HG02798 (cell line): ENCODE data around the gene C2CD4C.
"Not testable (repeated sequence)": the region's sequence is repeated elsewhere in the genome, so short reads cannot be mapped to it uniquely, and the experiment has no call there.

Source experiments
- ATAC-seq: cut with Tn5 transposase; IDR thresholded peaks from one replicate; pipeline ENCODE4 v1.9.1; 2021; ENCODE audit warnings: mild to moderate bottlenecking; ENCODE audit not compliant: unreplicated experiment, poor library complexity

The C2CD4C gene

DNA sequence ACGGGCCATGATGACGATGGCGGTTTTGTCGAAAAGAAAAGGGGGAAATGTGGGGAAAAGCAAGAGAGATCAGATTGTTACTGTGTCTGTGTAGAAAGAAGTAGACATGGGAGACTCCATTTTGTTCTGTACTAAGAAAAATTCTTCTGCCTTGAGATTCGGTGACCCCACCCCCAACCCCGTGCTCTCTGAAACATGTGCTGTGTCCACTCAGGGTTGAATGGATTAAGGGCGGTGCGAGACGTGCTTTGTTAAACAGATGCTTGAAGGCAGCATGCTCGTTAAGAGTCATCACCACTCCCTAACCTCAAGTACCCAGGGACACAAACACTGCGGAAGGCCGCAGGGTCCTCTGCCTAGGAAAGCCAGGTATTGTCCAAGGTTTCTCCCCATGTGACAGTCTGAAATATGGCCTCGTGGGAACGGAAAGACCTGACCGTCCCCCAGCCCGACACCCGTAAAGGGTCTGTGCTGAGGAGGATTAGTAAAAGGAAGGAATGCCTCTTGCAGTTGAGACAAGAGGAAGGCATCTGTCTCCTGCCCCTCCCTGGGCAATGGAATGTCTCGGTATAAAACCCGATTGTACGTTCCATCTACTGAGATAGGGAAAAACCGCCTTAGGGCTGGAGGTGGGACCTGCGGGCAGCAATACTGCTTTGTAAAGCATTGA is 22.2 kb downstream of the C2CD4C start:
- ATAC-seq, result not testable (repeated sequence)

DNA sequence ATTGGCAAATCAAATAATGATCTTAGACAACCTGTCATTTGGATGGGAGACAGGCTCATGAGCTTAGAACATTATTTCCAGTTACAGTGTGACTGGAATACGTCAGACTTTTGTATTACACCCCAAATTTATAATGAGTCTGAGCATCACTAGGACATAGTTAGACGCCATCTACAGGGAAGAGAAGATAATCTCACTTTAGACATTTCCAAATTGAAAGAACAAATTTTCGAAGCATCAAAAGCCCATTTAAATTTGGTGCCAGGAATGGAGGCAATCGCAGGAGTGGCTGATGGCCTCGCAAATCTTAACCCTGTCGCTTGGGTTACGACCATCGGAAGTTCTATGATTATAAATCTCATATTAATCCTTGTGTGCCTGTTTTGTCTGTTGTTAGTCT is 22.8 kb downstream of the C2CD4C start:
- not testable (repeated sequence) for ATAC-seq

DNA sequence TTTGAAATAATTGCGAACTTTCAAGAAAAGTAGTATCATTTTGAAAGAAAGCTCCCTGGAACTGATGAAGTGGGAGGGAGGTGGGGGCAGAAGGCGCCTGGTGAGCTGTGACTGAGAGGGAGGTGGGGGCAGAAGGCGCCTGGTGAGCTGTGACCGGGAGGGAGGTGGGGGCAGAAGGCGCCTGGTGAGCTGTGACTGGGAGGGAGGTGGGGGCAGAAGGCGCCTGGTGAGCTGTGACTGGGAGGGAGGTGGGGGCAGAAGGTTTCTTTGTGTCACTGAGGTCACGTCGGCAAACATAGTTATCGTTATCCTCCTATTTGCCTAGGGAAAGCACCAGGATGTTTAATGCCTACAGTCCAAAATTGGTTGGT is 24.2 kb downstream of the C2CD4C start:
- no peak for ATAC-seq

DNA sequence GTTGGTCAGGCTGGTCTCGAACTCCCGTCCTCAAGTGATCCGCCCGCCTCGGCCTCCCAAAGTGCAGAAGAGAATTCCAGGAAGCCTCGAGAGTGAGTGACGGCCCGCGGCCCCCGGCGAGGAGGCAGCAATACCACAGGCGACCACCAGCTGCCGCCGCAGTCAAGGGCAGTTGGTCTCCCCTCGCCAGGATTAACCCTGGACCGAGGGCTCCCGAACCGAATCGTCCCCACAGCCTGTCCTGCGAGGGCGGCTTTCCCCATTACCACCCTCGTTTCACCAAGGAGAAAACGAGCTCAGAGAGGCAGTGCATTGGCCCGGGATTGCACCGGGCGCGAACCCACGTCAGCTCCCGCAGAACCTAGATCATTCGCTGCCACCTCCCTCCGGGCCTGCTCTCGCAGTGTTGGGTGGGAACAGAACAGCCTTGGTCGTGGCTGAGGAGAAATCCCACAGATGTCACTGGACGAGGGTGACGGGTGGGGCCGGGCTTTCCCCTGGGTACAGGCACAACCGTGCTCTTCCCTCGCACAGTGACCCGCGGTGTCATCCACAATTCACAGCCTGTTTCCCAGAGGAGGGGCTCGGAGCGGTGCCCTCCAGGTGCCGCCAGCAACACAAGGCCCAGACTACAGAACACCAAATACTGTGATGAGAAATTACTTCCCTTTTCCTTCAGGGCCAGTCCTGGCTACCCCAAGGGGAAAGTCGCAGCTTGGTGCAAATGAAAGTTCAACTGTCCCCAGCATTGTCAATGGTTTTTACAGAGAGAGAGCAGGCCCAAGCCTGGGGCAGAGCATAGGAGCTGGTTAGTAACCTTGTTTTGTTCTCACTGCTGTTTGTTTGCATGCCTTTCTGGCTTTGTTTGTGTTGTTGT is 24.8 kb downstream of the C2CD4C start:
- ATAC-seq, result no peak

DNA sequence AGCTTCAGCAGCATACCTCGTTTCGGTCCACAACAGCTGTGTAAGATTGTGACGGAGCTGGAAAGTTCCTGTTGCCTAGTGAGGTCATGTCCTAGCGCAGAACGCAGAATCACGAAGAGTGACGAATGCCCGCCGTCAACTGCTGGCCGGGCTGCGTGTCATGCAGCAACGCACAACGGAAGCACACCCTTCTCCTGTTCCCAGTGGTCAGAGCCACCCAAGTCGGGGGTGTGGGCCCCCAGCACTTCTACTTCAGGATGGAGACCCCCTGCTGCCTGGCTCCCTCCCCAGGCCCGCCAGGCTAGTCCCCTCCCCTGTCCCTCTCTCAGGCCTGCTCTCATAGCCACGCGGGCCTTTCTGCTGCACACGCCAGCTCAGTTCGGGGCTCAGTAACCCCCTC is 25.9 kb downstream of the C2CD4C start:
- ATAC-seq, result no peak

DNA sequence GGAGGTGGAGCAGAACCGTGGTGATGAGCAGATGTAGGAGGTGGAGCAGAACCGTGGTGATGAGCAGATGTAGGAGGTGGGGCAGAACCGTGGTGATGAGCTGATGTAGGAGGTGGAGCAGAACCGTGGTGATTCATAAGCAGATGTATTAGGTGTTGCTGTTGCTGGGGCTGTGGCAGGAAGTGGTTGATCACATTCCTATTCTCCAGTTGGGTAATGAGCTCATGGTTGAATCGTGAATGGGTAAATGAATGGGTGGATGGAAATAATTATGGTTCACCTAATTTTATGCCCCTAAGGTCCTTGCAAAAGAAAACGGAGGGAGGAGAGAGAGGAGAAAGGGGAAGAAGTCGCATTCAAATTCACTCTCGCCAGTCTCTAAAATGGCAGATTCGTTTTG is 26.4 kb downstream of the C2CD4C start:
- not testable (repeated sequence) for ATAC-seq

DNA sequence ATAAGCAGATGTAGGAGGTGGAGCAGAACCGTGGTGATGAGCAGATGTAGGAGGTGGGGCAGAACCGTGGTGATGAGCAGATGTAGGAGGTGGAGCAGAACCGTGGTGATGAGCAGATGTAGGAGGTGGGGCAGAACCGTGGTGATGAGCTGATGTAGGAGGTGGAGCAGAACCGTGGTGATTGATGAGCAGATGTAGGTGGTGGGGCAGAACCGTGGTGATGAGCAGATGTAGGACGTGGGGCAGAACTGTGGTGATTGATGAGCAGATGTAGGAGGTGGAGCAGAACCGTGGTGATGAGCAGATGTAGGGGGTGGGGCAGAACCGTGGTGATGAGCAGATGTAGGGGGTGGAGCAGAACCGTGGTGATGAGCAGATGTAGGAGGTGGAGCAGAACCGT is 27.0 kb downstream of the C2CD4C start:
- not testable (repeated sequence) for ATAC-seq

DNA sequence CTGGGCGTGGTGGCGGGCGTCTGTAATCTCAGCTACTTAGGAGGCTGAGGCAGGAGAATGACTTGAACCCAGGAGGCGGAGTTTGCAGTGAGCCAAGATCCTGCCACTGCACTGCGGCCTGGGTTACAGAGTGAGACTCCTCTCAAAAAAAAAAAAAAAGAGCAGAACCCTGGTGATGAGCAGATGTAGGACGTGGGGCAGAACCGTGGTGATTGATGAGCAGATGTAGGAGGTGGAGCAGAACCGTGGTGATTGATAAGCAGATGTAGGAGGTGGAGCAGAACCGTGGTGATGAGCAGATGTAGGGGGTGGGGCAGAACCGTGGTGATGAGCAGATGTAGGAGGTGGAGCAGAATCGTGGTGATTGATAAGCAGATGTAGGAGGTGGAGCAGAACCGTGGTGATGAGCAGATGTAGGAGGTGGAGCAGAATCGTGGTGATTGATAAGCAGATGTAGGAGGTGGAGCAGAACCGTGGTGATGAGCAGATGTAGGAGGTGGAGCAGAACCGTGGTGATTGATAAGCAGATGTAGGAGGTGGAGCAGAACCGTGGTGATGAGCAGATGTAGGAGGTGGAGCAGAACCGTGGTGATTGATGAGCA is 28.2 kb downstream of the C2CD4C start:
- ATAC-seq, result not testable (repeated sequence)

DNA sequence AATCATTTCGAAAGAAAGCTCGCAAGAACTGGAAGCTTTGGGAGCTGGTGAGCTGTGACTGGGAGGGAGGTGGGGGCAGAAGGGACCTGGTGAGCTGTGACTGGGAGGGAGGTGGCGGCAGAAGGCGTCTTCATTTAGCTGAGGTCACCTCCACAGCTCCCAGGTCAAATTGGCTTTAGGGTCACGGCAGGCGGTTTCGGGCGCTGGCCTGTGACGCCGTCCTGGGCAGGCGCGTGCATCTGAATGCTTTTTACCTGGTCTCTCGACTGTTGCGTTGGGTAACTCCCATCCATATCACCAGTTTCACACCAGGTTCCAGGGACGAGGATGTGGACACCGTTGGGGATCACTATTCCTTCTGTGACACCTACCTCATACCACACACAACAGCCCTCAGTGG is 29.2 kb downstream of the C2CD4C start:
- no peak for ATAC-seq

DNA sequence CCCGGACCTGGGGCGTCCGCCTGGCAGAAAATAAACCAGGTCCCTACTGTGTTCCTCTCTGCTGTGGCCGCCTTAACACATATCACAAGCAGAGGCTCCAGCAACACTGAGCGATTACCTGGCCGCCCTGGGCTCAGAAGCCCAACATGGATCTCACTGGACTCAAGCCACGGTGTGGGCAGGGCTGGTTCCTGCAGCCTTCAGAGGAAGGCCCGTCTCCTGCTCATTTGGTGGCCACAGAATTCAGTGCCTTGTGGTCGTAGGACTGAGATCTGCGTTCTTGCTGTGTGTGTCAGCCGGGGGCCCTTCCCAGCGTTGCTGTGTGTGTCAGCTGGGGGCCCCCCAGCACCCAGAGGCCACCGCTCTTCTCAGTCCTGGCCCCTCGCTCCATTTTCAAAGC is 30.2 kb downstream of the C2CD4C start:
- no peak for ATAC-seq

DNA sequence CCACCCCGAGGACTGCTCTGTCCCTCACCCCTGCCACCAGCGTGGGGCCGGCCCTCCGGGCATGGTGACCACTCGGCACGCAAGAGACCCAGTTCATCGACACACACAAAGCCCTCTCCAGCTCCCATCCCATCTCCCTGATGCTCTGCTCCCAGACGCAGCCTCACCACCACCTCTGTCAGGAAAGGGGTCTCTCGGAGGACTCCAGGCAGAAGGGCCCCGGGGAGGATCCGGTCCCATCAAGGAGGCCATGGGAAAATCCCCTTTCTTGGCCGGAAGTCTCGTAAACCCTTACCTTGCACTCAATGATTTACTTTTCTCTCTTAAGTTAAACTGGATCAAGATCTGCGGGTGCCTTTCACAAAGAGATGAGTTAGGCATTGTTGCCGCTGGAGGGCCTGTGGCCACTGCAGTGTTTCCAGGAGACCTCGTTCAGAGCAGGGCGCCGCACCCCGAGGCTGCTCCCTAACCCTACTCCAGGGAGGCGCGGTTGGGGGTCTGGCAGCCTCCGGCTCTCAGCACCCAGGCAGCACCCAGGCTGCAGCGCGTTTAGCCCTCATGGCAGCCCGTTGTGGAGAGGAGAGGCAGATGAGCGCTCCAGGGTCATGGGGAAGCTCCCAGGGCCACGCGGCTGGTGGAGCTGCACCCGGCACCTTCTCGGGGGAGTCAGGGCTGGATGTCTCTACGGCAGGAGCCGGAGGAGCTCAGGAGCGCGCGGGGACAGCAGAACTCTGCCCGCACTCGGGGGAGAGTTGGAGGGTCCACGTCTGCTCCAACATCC is 31.0 kb downstream of the C2CD4C start:
- ATAC-seq, result no peak

DNA sequence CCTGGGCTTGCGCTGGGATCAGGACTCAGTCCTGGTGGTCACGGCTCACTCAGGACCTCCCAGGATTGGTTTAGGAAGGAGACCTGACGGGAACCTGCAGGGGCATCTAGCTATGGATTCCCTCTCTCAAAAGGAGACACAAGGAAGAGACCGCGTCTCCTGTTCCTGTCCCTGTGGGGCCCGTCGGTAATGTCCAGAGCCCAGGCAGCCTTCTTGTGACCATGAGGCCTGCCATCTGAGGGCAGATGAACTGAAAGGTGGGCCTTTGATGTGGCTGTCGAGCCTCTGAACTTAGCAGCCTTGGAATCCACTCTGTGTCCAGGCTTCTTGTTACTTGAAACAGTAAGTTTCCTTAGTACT is 32.9 kb downstream of the C2CD4C start:
- no peak for ATAC-seq

DNA sequence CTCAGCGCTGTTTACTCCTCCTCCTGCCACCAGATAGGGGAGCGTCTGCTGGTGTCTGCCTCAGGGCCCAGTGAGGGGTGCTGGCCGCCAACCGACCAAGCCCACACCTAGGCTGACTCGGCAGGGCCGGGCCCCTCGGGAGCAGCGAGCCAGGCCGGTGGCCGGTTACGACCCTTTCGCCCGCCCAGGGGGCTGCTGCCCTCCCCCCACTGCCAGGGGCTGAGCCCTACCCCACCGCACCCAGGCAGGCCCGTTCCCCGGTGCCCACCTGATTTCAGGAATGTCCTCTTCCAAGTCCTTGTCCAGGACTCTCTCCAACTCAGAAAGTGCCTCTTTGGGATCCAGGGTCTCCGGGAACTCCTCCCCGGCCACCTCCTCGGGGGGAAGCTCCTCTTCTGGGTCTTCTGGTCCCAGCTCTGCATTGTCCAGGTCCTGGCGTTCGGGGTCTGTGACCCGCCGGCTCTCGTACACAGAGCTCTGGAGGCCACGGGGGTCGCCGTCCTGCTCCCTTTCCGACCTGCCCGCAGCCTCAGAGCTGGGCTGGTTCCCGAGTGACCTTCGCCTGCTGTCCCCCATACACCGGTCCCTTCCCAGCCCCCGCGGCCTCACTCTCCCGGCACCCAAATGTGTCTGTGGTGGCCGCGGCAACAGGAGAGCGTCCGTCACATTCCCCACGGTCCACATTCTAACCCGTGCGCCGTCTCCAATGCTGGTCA is 33.4 kb downstream of the C2CD4C start:
- no peak for ATAC-seq

DNA sequence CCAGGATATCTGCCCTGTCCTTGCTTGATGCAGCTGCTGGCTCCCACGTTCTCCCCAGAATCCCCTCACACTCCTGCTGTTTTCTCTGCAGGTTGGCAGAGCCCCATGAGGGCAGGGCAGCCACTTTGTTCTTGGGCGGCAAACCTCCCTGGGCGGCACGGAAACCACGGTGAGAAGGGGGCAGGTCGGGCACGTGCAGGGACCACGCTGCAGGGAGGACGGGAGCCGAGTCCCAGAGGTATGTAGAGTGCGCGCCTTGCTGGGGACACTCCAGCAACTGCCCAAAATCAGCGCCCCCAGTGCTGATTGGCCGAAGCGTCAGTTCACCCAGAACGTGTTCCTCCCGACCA is 34.1 kb downstream of the C2CD4C start:
- no peak for ATAC-seq

DNA sequence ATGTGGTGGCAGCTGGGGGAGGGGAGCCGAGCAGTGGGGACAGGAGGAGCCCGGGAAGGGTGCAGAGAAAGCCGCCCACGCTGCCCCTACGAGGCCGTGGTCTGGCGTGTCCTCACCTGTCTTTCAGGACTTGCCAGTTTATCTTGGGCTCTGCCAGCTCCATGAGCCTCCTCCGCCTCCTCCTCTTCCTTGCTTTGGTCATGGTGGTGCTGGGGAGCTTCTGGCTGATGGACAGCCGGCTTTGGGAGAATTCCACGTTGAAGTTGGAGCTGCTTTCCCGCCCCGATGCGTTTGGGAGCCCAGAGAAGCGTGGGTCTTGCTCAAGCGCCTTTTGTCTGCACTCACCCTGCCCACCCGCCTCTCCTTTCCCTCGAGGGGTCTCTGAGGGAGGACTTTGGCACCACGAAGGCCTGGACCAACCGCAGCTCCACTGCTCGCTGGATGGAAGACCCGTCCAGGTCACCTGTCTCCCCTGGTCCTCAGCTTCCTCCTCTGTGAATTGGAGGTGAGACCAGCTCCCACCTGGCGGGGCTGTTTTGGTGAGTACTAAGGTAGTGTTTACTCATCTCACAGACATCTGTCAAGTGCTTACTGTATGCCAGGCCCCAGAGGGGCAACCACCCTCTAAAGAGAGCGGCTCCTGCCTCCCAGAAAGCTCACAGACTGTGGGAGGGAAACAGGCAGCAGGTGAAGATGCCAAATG is 34.6 kb downstream of the C2CD4C start:
- ATAC-seq, result no peak

DNA sequence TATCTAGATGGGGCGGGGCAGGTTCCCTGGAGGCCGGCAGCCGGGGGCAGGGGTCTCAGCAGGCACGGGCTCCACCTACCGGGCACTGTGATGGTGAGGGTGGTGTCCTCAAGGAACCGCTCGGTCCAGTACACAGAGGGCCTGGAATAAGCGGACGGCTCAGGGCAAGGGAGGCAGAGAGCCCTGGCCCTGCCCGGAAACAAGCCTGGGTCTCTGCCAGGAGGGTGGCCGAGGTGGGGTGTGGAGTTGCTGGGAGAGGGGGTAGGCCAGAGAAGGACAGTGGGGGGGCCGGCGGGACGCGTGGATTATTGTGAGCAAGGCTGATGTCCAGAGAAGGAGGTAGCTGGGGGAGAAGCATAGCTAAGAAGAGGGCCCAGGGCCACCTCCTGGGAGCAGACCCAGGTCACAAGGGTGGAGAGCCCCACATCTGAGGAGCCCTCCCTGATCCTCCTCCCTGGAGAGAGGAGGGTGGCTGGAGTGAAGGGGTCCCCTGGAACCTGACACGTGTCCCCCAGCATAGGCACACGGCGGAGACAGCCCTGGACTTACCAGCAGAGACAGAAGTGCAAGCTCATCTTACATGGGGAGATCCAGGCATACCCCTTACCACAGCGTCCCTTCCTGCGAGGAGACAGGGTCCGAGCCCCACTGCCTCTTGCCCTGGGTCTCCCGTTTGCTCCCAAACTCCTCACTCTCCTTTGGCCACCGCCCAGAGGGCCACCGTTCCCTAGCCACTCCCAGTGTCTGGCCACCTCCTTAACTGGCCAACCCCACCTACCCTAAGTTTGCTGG is 35.4 kb downstream of the C2CD4C start:
- no peak for ATAC-seq

DNA sequence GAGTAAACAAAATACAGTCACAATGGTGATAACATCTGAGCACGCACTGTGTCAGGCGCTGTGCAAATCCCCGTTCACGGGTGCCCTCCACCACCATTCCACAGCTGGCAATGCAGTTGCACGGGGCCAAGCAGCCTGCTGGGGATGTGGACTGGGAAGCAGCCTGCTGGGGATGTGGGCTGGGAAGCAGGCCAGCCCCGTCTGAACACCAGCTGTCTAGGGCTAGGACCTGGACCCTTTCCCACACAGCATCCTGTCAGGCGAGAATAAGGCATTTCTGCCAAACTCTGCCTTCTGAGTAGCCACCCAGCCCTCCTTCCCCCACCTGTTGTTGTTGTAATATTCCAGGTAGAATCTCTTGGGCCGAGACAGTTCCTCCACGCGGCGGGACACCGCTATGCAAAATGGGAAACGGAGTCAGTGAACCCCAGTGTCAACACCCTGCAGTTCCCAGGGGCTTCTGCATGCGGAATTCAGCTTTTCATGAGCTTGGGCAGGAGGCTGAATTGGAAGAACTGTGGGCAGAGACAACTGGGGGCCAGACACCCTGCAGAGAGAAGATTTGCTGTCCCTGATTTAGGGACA is 36.5 kb downstream of the C2CD4C start:
- ATAC-seq, result no peak

DNA sequence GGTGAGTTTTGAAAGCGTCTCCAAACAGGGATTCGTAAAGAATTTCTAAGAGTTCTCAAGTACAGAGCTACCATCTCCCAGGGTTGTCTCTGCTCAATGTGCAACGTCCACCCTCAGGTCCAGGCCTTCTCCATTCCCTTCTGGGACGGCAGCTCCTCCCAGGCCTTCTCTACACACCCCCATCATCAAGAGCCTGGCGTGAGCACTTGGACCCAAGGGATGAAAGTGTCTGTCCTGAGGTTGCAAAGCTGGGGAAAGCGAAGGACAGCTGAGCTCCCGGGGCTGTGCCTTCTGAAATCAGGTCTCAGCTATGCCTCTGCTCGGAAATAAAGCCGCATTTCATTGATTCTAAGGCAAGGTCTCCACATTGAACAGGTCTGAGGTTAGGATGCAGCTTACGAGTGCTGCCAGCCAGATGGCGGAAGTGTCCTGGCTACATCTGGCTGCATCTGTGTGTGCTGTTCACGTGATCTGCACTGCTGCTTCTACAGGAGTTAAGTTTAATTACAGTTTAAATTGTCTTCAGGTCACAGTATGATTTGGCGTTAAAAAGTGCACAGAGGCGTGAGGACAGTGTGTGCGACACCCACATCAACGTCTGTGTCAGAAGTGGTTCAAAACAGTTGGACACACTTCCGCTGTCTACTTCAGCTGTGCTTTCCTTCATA is 37.3 kb downstream of the C2CD4C start:
- no peak for ATAC-seq
